ENCODE measurements around the gene LEO1.
"Not testable (repeated sequence)": the region's sequence is repeated elsewhere in the genome, so short reads cannot be mapped to it uniquely, and the experiment has no call there.

Gene LEO1

GRCh38 chr15:52005748-52006701 is 34.4 kb upstream of the LEO1 start:
- 0 out of 2 replicates have a peak overlapping the region, but pooled peaks have one; percentile 2 for H2AFZ ChIP-seq (ENCODE audit: low read length)
- H3K36me3 ChIP-seq (ENCODE audit: insufficient read depth, low read length): no peaks in the 10 kb centered on the region
- H3K4me2 ChIP-seq (ENCODE audit: low read depth, low read length, poor library complexity, severe bottlenecking): no peak overlapping the region

GRCh38 chr15:52004806-52005205 is 33.2 kb upstream of the LEO1 start:
- Histone ChIP-seq H2AFZ (ENCODE audit: low read length) (no peak overlapping the region), H3K9me2 (replicated peaks; ENCODE audit: low read depth, low read length) (no peaks in the 10 kb centered on the region), H3K79me2 (ENCODE audit: insufficient read depth, low read length) (no peaks in the 10 kb centered on the region), H3K36me3 (ENCODE audit: insufficient read depth, low read length) (no peaks in the 10 kb centered on the region), H3K9ac (ENCODE audit: low read depth, low read length, poor library complexity, severe bottlenecking) (no peak overlapping the region), H3F3A (ENCODE audit: low read depth) (no peaks in the 10 kb centered on the region), H3K27me3 (ENCODE audit: insufficient read depth, low read length, poor library complexity, severe bottlenecking) (no peaks in the 10 kb centered on the region), H4K20me1 (ENCODE audit: insufficient read depth, low read length, poor library complexity, severe bottlenecking) (no peaks in the 10 kb centered on the region), H3K4me1 (ENCODE audit: insufficient read depth, low read length, poor library complexity, severe bottlenecking) (peaks cover 19% of the 10 kb centered on the region), H3K9me3 (ENCODE audit: insufficient read depth, low read depth, low read length) (no peaks in the 10 kb centered on the region), H3K4me3 (ENCODE audit: low read length, poor library complexity, severe bottlenecking) (no peak overlapping the region), H3K4me2 (ENCODE audit: low read depth, low read length, poor library complexity, severe bottlenecking) (no peak overlapping the region)
- no peak for TF ChIP-seq EZH2phosphoT487 (IDR thresholded peaks at IDR 0.05; ENCODE audit: borderline replicate concordance)
- TF ChIP-seq CTCF (conservative IDR thresholded peaks at IDR 0.05; ENCODE audit: low read length): no peak

More at GRCh38 chr15:52005748-52006701, 34.4 kb upstream of the LEO1 start:
- Histone ChIP-seq H3K4me1 (ENCODE audit: insufficient read depth, low read length, poor library complexity, severe bottlenecking) (peaks cover 19% of the 10 kb centered on the region), H4K20me1 (ENCODE audit: insufficient read depth, low read length, poor library complexity, severe bottlenecking) (no peaks in the 10 kb centered on the region), H3K27me3 (ENCODE audit: insufficient read depth, low read length, poor library complexity, severe bottlenecking) (no peaks in the 10 kb centered on the region), H3K79me2 (ENCODE audit: insufficient read depth, low read length) (no peaks in the 10 kb centered on the region), H3K9me2 (replicated peaks; ENCODE audit: low read depth, low read length) (no peaks in the 10 kb centered on the region), H3K9me3 (ENCODE audit: insufficient read depth, low read depth, low read length) (no peaks in the 10 kb centered on the region), H3K9ac (ENCODE audit: low read depth, low read length, poor library complexity, severe bottlenecking) (no peak overlapping the region), H3K4me3 (ENCODE audit: low read length, poor library complexity, severe bottlenecking) (no peak overlapping the region), H3F3A (ENCODE audit: low read depth) (no peaks in the 10 kb centered on the region)
- TF ChIP-seq CTCF (conservative IDR thresholded peaks at IDR 0.05; ENCODE audit: low read length) (no peak), EZH2phosphoT487 (IDR thresholded peaks at IDR 0.05; ENCODE audit: borderline replicate concordance) (no peak)

DNA sequence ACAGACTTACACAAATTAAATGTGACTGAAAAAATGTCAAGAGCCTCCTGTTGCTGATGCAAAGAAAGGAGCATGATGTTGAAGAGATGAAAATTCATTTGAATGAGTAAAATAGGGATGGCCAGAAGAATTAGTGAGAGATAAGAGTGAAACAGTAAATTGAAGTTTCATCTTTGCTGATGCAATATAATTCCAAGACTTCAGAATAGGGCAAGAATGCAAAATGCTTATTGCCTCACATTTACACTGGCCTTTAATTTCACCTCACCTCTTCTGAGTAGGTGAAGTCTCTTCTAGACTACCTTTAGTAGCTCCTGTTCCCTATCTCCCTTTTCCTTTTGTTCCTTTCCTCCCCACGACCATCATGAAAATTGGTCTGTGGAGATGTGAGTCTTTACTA is 32.1 kb upstream of the LEO1 start:
- no peaks in the 10 kb centered on the region for H4K20me1 ChIP-seq (ENCODE audit: insufficient read depth, low read length, poor library complexity, severe bottlenecking)
- H3K27me3 ChIP-seq (ENCODE audit: insufficient read depth, low read length, poor library complexity, severe bottlenecking): no peaks in the 10 kb centered on the region
- peaks cover 19% of the 10 kb centered on the region for H3K4me1 ChIP-seq (ENCODE audit: insufficient read depth, low read length, poor library complexity, severe bottlenecking)
- no peak overlapping the region for H2AFZ ChIP-seq (ENCODE audit: low read length)
- no peaks in the 10 kb centered on the region for H3K9me3 ChIP-seq (ENCODE audit: insufficient read depth, low read depth, low read length)
- no peak overlapping the region for H3K4me3 ChIP-seq (ENCODE audit: low read length, poor library complexity, severe bottlenecking)
- H3F3A ChIP-seq (ENCODE audit: low read depth): no peaks in the 10 kb centered on the region
- TF ChIP-seq EZH2phosphoT487 (IDR thresholded peaks at IDR 0.05; ENCODE audit: borderline replicate concordance): no peak
- no peak for TF ChIP-seq CTCF (conservative IDR thresholded peaks at IDR 0.05; ENCODE audit: low read length)
- no peak overlapping the region for H3K4me2 ChIP-seq (ENCODE audit: low read depth, low read length, poor library complexity, severe bottlenecking)
- H3K36me3 ChIP-seq (ENCODE audit: insufficient read depth, low read length): no peaks in the 10 kb centered on the region
- no peaks in the 10 kb centered on the region for H3K9me2 ChIP-seq (replicated peaks; ENCODE audit: low read depth, low read length)
- H3K9ac ChIP-seq (ENCODE audit: low read depth, low read length, poor library complexity, severe bottlenecking): no peak overlapping the region
- no peaks in the 10 kb centered on the region for H3K79me2 ChIP-seq (ENCODE audit: insufficient read depth, low read length)

DNA sequence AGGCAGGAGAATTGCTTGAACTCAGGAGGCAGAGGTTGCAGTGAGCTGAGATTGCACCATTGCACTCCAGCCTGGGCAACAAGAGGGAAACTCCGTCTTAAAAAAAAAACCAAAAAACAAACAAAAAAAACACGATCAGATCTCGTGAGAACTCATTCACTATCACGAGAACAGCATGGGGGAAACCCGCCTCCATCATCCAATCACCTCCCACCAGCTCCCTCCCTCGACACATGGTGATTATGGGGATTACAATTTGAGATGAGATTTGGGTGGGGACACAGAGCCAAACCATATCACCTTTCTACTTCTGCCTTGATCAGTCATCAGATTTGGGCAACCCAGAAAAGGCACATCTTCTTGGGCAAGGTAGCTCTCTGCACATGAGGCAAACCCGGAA is 31.5 kb upstream of the LEO1 start:
- H3K4me3 ChIP-seq (ENCODE audit: low read length, poor library complexity, severe bottlenecking); H3K79me2 ChIP-seq (ENCODE audit: insufficient read depth, low read length); H2AFZ ChIP-seq (ENCODE audit: low read length); H3K27me3 ChIP-seq (ENCODE audit: insufficient read depth, low read length, poor library complexity, severe bottlenecking); H4K20me1 ChIP-seq (ENCODE audit: insufficient read depth, low read length, poor library complexity, severe bottlenecking); H3K36me3 ChIP-seq (ENCODE audit: insufficient read depth, low read length); H3K4me2 ChIP-seq (ENCODE audit: low read depth, low read length, poor library complexity, severe bottlenecking); H3F3A ChIP-seq (ENCODE audit: low read depth); H3K9me3 ChIP-seq (ENCODE audit: insufficient read depth, low read depth, low read length); H3K9ac ChIP-seq (ENCODE audit: low read depth, low read length, poor library complexity, severe bottlenecking); H3K9me2 ChIP-seq (replicated peaks; ENCODE audit: low read depth, low read length): not testable (repeated sequence)
- H3K4me1 ChIP-seq (ENCODE audit: insufficient read depth, low read length, poor library complexity, severe bottlenecking): peaks cover 14% of the 10 kb centered on the region

Measured in Loucy (cell line).